GM12874 (cell line): ENCODE measurements around the gene SLC25A28.

Experiments
- TF ChIP-seq, protein P1 (sequence below): IDR thresholded peaks from 2 replicates; pipeline ENCODE4 v1.5.1; 2011; ENCODE audit warnings: low read depth, mild to moderate bottlenecking, control low read depth, low read length, moderate library complexity; ENCODE audit not compliant: insufficient read depth

Gene SLC25A28

DNA sequence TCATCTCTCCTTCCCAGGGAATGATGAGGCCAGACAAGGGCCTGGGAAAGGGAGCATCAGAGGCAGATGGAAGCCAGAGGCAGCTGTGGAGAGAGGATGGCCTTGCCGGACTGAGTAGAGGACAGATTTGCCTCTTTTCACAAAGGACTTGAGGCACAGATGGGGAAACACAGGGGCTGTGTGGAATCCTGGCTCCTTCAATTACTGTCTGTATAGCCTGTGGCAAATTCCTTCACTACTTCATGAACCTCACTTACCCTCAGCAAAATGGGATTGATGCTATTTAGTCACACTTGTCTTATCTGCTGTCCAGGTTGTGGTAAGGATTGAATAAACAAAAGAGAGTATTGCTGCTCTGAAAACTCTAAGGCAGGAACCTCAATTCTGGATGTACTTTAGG is 40.3 kb downstream of the SLC25A28 start:
- TF ChIP-seq, protein P1, sequence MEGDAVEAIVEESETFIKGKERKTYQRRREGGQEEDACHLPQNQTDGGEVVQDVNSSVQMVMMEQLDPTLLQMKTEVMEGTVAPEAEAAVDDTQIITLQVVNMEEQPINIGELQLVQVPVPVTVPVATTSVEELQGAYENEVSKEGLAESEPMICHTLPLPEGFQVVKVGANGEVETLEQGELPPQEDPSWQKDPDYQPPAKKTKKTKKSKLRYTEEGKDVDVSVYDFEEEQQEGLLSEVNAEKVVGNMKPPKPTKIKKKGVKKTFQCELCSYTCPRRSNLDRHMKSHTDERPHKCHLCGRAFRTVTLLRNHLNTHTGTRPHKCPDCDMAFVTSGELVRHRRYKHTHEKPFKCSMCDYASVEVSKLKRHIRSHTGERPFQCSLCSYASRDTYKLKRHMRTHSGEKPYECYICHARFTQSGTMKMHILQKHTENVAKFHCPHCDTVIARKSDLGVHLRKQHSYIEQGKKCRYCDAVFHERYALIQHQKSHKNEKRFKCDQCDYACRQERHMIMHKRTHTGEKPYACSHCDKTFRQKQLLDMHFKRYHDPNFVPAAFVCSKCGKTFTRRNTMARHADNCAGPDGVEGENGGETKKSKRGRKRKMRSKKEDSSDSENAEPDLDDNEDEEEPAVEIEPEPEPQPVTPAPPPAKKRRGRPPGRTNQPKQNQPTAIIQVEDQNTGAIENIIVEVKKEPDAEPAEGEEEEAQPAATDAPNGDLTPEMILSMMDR = no peak

DNA sequence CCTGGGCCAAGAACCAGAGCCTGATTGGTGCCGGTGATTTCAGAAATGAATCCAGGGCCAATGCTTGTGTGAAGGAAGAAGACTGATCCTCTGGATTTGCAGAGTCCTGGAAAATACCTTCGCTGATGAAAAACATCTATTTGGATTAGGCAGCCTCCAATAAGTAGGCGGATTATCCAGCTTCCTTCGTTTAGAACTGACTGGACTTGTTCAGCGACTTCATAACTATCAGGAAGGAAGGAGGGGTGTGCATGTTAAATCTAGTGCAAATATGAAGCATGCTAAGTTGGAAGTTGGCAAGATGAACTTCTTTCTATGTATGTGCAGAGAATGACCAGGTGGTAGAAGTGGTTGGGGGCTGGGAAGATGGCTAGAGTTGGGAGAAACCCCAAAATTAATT is 46.4 kb downstream of the SLC25A28 start:
- TF ChIP-seq, protein P1 = no peak

DNA sequence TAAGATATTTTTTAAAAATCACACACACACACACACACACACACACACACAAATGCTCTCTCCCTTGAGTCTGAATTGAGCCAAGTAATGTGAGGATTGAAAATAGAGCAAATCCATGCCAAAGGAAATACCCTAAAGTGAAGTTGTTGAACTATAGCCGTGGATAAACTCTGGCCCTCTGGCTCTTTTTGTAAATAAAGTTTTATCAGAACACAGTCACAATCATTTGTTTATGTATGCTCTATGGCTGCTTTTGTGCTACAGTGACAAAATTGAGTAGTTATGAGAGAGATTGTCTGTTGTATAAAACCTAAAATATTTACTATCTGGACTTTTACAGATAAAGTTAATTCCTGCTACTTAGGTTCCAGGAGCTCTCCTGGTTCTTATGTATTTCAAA is 48.4 kb downstream of the SLC25A28 start:
- TF ChIP-seq, protein P1 = no peak

DNA sequence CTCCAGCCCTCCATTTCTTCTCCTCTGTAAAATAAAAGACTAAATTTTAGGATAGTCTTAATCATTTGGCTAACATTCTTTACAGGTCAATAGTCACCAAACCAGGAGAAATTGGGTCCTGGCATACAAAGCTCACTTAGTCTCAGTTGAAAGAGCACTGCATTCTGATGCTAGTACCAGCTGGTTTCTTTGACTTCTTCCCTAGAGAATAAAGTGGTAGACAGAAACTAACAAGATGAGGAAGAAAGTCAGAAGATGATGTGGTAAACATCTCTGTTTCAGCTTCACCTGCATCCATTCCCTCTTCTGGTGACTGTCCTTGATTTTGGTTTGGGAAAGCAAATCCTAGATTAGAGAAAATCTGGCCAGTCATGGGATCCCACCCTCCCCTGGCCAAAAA is 50.3 kb downstream of the SLC25A28 start:
- TF ChIP-seq, protein P1 = no peak

DNA sequence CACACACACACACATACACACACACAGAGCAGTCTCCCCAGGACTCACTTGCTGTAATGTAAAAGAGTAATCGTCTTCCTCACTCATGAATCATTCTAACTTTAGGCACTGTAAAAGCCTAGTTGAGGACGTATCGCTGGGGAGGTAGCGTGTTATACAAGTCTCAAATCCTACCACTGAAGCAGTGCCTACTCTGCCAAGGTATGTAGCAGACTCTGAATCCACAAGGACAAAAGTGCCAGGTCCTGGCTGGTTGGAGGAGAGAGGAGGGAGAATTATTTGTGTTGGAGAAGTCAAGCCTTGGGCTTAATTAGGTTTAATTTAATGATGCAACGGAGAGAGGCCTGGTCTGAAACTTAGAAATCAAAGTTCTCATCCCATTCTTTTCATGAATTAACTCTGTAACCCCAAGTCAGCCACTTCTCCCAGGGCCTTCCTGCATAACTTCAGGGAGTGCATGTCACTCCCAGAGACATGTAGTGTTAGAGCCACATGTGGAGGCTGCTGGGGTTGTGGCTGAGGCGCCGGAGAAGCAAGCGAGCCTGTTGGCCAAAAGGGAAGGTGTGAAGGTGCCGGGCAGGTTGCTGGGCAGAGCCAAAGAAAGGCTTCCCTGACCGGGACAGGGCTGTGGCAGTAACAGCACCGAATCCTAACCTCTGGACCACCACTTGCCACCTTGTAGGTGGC is 50.8 kb downstream of the SLC25A28 start:
- TF ChIP-seq, protein P1 = no peak

DNA sequence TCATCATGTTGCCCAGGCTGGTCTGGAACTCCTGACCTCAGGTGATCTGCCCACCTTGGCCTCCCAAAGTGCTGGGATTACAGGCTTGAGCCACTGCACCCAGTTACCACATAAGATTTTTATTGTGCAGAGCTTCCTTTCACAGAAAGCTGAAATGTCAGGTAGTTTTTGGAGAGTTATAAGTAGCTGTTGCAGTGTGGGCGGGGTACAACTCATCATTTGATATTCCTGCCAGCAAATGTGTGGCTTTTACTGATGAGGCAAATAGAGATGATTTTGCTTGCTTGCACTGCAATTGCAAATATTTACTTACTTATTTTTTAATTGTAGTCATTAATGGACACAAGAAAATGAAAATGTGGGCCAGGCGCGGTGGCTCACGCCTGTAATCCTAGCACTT is 55.1 kb downstream of the SLC25A28 start:
- TF ChIP-seq, protein P1 = no peak

DNA sequence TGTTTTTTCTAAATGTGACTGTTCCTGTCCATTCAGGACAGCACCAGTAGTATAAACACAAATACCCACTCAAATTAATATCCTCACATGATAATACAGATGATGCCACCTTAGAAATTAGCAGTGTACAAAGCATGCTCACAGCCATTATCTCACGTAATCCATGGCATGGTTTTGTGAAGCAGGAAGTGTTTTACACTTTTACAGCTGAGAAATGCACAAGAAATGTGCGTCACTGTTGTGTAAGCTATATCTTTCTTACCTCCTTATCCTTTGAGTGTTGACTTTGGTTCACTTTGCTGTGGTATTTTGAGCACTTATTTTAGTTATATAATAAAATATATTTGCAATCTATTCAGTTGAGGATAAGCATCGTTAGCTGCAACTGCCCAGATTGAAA is 55.9 kb downstream of the SLC25A28 start:
- TF ChIP-seq, protein P1 = no peak
